GM18499 (cell line): ENCODE results near the gene SIL1.
"Not testable (repeated sequence)": the region's sequence is repeated elsewhere in the genome, so short reads cannot be mapped to it uniquely, and the experiment has no call there.

ENCODE experiments used
- ATAC-seq: cut with Tn5 transposase; IDR thresholded peaks from one replicate; pipeline ENCODE4 v1.9.1; 2021; ENCODE audit warnings: moderate number of reproducible peaks; ENCODE audit not compliant: insufficient read depth, unreplicated experiment

Gene SIL1

GRCh38 chr5:139079225-139079990, 118.8 kb downstream of the SIL1 start:
- no peak for ATAC-seq

GRCh38 chr5:139078345-139078744, 119.8 kb downstream of the SIL1 start:
- ATAC-seq, result no peak

GRCh38 chr5:139077899-139078298, 120.3 kb downstream of the SIL1 start:
- ATAC-seq, result no peak

- ATAC-seq, result no peak
These were observed 122.1 kb downstream of the SIL1 start for GRCh38 chr5:139076111-139076510.

GRCh38 chr5:139075066-139076050, 122.8 kb downstream of the SIL1 start:
- no peak for ATAC-seq

- not testable (repeated sequence) for ATAC-seq
These were observed 124.2 kb downstream of the SIL1 start for GRCh38 chr5:139073956-139074355.

- no peak for ATAC-seq
These were observed 129.5 kb downstream of the SIL1 start for GRCh38 chr5:139068494-139069151.

GRCh38 chr5:139068060-139068459, 130.1 kb downstream of the SIL1 start:
- no peak for ATAC-seq

- ATAC-seq, result no peak
These were observed 132.9 kb downstream of the SIL1 start for GRCh38 chr5:139065306-139065705.

GRCh38 chr5:139064613-139065012, 133.6 kb downstream of the SIL1 start:
- ATAC-seq, result no peak

GRCh38 chr5:139063664-139064054, 134.5 kb downstream of the SIL1 start:
- no peak for ATAC-seq

GRCh38 chr5:139062910-139063663, 135.1 kb downstream of the SIL1 start:
- ATAC-seq, result no peak

- ATAC-seq, result no peak
These were observed 136.3 kb downstream of the SIL1 start for GRCh38 chr5:139061856-139062255.

- ATAC-seq, result no peak
These were observed 136.9 kb downstream of the SIL1 start for GRCh38 chr5:139061274-139061673.

GRCh38 chr5:139058121-139058520, 140.0 kb downstream of the SIL1 start:
- ATAC-seq, result no peak

- ATAC-seq, result not testable (repeated sequence)
These were observed 140.9 kb downstream of the SIL1 start for GRCh38 chr5:139057045-139057939.

GRCh38 chr5:139052975-139053374, 145.2 kb downstream of the SIL1 start:
- no peak for ATAC-seq

- ATAC-seq, result no peak
These were observed 146.8 kb downstream of the SIL1 start for GRCh38 chr5:139051392-139051791.

GRCh38 chr5:139050432-139050831, 147.7 kb downstream of the SIL1 start:
- ATAC-seq, result no peak
